NB4 (cell line): ENCODE data around the gene GAPVD1.

ENCODE experiments used
- MAX ChIP-seq: IDR thresholded peaks from 2 replicates; pipeline ENCODE4 v1.6.1; 2011; ENCODE audit warnings: low read depth, low read length
- MYC ChIP-seq: IDR thresholded peaks from 2 replicates; pipeline ENCODE4 v1.6.1; 2011; ENCODE audit warnings: low read depth, low read length
- POLR2A ChIP-seq: IDR thresholded peaks from 2 replicates; pipeline ENCODE4 v1.6.1; 2011; ENCODE audit warnings: mild to moderate bottlenecking; ENCODE audit not compliant: insufficient read length; ENCODE audit errors: extremely low read depth
- TF ChIP-seq, protein P1 (sequence below): IDR thresholded peaks from one replicate; pipeline ENCODE4 v1.5.1; 2012; ENCODE audit warnings: low read depth, low read length

GRCh38 chr9:125400725-125401716 is 139.4 kb downstream of the GAPVD1 start:
- no peak for TF ChIP-seq MAX
- no peak for TF ChIP-seq POLR2A
- TF ChIP-seq, protein P1, sequence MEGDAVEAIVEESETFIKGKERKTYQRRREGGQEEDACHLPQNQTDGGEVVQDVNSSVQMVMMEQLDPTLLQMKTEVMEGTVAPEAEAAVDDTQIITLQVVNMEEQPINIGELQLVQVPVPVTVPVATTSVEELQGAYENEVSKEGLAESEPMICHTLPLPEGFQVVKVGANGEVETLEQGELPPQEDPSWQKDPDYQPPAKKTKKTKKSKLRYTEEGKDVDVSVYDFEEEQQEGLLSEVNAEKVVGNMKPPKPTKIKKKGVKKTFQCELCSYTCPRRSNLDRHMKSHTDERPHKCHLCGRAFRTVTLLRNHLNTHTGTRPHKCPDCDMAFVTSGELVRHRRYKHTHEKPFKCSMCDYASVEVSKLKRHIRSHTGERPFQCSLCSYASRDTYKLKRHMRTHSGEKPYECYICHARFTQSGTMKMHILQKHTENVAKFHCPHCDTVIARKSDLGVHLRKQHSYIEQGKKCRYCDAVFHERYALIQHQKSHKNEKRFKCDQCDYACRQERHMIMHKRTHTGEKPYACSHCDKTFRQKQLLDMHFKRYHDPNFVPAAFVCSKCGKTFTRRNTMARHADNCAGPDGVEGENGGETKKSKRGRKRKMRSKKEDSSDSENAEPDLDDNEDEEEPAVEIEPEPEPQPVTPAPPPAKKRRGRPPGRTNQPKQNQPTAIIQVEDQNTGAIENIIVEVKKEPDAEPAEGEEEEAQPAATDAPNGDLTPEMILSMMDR, result no peak
- TF ChIP-seq MYC, result no peak
